Nephron (organoid): ENCODE measurements around the gene SCMH1.
A peak's percentile ranks its signal among the peaks of the same experiment; 100 is the strongest.

ENCODE experiments used
- H3K27ac Mint-ChIP-seq, 3 experiments: 2 replicates each; pipeline ENCODE4 v1.8.0; 2020; ENCODE audit warnings: mixed read lengths in 3 of 3, mild to moderate bottlenecking in 2 of 3, moderate library complexity in 1 of 3
- H3K27me3 Mint-ChIP-seq: 2 replicates; pipeline ENCODE4 v1.8.0; 2021; ENCODE audit warnings: low read depth, mild to moderate bottlenecking, moderate library complexity, mixed read lengths
- H3K36me3 Mint-ChIP-seq: 2 replicates; pipeline ENCODE4 v1.8.0; 2020; ENCODE audit warnings: low read depth, mixed read lengths
- H3K4me1 Mint-ChIP-seq: 2 replicates; pipeline ENCODE4 v1.8.0; 2020; ENCODE audit warnings: mixed read lengths
- H3K4me3 Mint-ChIP-seq, 3 experiments: 2 replicates each; pipeline ENCODE4 v1.8.0; 2020; ENCODE audit warnings: mild to moderate bottlenecking in 3 of 3, mixed read lengths in 3 of 3, moderate library complexity in 2 of 3
- H3K9me3 Mint-ChIP-seq: 2 replicates; pipeline ENCODE4 v1.8.0; 2020; ENCODE audit warnings: mixed read lengths
- TF ChIP-seq, protein P1 (sequence below), 3 experiments: fragments of 200-600 bp; sonication (generic); IDR thresholded peaks; one replicate each; pipeline ENCODE4 v1.5.0; 2021; ENCODE audit warnings: antibody characterized with exemption in 3 of 3; ENCODE audit not compliant: unreplicated experiment in 3 of 3

SCMH1 gene

GRCh38 chr1:41102653-41103052, 139.5 kb downstream of the SCMH1 start:
- H3K4me1 Mint-ChIP-seq: peaks cover 59% of the 10 kb centered on the region
- no peaks in the 10 kb centered on the region for H3K9me3 Mint-ChIP-seq
- TF ChIP-seq, protein P1, sequence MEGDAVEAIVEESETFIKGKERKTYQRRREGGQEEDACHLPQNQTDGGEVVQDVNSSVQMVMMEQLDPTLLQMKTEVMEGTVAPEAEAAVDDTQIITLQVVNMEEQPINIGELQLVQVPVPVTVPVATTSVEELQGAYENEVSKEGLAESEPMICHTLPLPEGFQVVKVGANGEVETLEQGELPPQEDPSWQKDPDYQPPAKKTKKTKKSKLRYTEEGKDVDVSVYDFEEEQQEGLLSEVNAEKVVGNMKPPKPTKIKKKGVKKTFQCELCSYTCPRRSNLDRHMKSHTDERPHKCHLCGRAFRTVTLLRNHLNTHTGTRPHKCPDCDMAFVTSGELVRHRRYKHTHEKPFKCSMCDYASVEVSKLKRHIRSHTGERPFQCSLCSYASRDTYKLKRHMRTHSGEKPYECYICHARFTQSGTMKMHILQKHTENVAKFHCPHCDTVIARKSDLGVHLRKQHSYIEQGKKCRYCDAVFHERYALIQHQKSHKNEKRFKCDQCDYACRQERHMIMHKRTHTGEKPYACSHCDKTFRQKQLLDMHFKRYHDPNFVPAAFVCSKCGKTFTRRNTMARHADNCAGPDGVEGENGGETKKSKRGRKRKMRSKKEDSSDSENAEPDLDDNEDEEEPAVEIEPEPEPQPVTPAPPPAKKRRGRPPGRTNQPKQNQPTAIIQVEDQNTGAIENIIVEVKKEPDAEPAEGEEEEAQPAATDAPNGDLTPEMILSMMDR (IDR thresholded peaks at IDR 0.05; ENCODE audit: unreplicated experiment in 3 of 3): no peak
- H3K27me3 Mint-ChIP-seq: no peaks in the 10 kb centered on the region
- peaks cover 24% of the 10 kb centered on the region for H3K36me3 Mint-ChIP-seq
- no peak overlapping the region for H3K4me3 Mint-ChIP-seq
- H3K27ac Mint-ChIP-seq: peak overlapping the region in 2 of 3 experiments; percentile 82 to 83

GRCh38 chr1:41101950-41102607, 140.0 kb downstream of the SCMH1 start:
- TF ChIP-seq, protein P1 (IDR thresholded peaks at IDR 0.05; ENCODE audit: unreplicated experiment in 3 of 3): no peak
- Mint-ChIP-seq H3K27ac (peak overlapping the region in 2 of 3 experiments; percentile 82 to 83), H3K27me3 (no peaks in the 10 kb centered on the region), H3K36me3 (peaks cover 21% of the 10 kb centered on the region), H3K4me3 (no peak overlapping the region), H3K4me1 (peaks cover 64% of the 10 kb centered on the region), H3K9me3 (no peaks in the 10 kb centered on the region)

- Mint-ChIP-seq H3K4me1 (peaks cover 72% of the 10 kb centered on the region), H3K9me3 (no peaks in the 10 kb centered on the region), H3K36me3 (peaks cover 11% of the 10 kb centered on the region), H3K4me3 (no peak overlapping the region), H3K27me3 (no peaks in the 10 kb centered on the region), H3K27ac (peak overlapping the region in 2 of 3 experiments; percentile 78 to 83)
- TF ChIP-seq, protein P1 (IDR thresholded peaks at IDR 0.05; ENCODE audit: unreplicated experiment in 3 of 3): no peak
Observed at GRCh38 chr1:41101076-41101475, 141.0 kb downstream of the SCMH1 start.

GRCh38 chr1:41100170-41100569, 141.9 kb downstream of the SCMH1 start:
- H3K4me3 Mint-ChIP-seq: no peak overlapping the region
- TF ChIP-seq, protein P1 (IDR thresholded peaks at IDR 0.05; ENCODE audit: unreplicated experiment in 3 of 3): no peak
- H3K27me3 Mint-ChIP-seq: no peaks in the 10 kb centered on the region
- peaks cover 72% of the 10 kb centered on the region for H3K4me1 Mint-ChIP-seq
- peaks cover 7% of the 10 kb centered on the region for H3K36me3 Mint-ChIP-seq
- H3K9me3 Mint-ChIP-seq: no peaks in the 10 kb centered on the region
- H3K27ac Mint-ChIP-seq: peak overlapping the region in 2 of 3 experiments; percentile 70 to 83

- no peaks in the 10 kb centered on the region for H3K9me3 Mint-ChIP-seq
- TF ChIP-seq, protein P1 (IDR thresholded peaks at IDR 0.05; ENCODE audit: unreplicated experiment in 3 of 3): no peak
- H3K4me1 Mint-ChIP-seq: peaks cover 67% of the 10 kb centered on the region
- no peak overlapping the region for H3K4me3 Mint-ChIP-seq
- H3K36me3 Mint-ChIP-seq: peaks cover 11% of the 10 kb centered on the region
- peak overlapping the region in 2 of 3 experiments; percentile 70 to 83 for H3K27ac Mint-ChIP-seq
- no peaks in the 10 kb centered on the region for H3K27me3 Mint-ChIP-seq
Observed at GRCh38 chr1:41098730-41099460, 143.2 kb downstream of the SCMH1 start.
